H9 (cell line): ENCODE data around the gene YIPF1. TPM values are rescaled to one million over a fixed set of nuclear protein-coding genes. Genes with fewer than 3 reads are reported as not detected.

Source experiments
- DNase-seq: peaks from one replicate; pipeline ENCODE4 v3.0.0-alpha.2; 2017
- H2AFZ ChIP-seq: one replicate; pipeline ENCODE4 v1.6.1; 2013; ENCODE audit warnings: mild to moderate bottlenecking, low read length, control low read depth, moderate library complexity
- H2AK5ac ChIP-seq: 2 replicates; pipeline ENCODE4 v1.6.1; 2013; ENCODE audit warnings: low read length, control low read depth, mixed read lengths; ENCODE audit not compliant: insufficient read length
- H2BK120ac ChIP-seq: one replicate; pipeline ENCODE4 v1.6.1; 2013; ENCODE audit warnings: low read depth, mild to moderate bottlenecking, low read length, control low read depth, inconsistent platforms; ENCODE audit not compliant: poor library complexity, severe bottlenecking
- H2BK12ac ChIP-seq: 2 replicates; pipeline ENCODE4 v1.6.1; 2013; ENCODE audit warnings: low read length, control low read depth, mixed read lengths, low read depth; ENCODE audit not compliant: insufficient read length
- H2BK15ac ChIP-seq: 2 replicates; pipeline ENCODE4 v1.6.1; 2013; ENCODE audit warnings: low read depth, low read length, control low read depth
- H2BK20ac ChIP-seq: one replicate; pipeline ENCODE4 v1.6.1; 2013; ENCODE audit warnings: low read depth, mild to moderate bottlenecking, low read length, control low read depth, inconsistent platforms; ENCODE audit not compliant: poor library complexity, severe bottlenecking
- H2BK5ac ChIP-seq: 2 replicates; pipeline ENCODE4 v1.6.1; 2013; ENCODE audit warnings: low read length, control low read depth, mixed read lengths; ENCODE audit not compliant: insufficient read length
- H3K14ac ChIP-seq: 2 replicates; pipeline ENCODE4 v1.6.1; 2013; ENCODE audit warnings: low read length, control low read depth; ENCODE audit not compliant: insufficient read depth
- H3K18ac ChIP-seq: 2 replicates; pipeline ENCODE4 v1.6.1; 2013; ENCODE audit warnings: low read depth, mild to moderate bottlenecking, mixed read lengths, low read length, control low read depth; ENCODE audit not compliant: insufficient read length
- H3K23ac ChIP-seq: 2 replicates; pipeline ENCODE4 v1.6.1; 2013; ENCODE audit warnings: low read length, control low read depth, mixed read lengths, low read depth; ENCODE audit not compliant: insufficient read length
- H3K23me2 ChIP-seq: 2 replicates; pipeline ENCODE4 v1.6.1; 2013; ENCODE audit warnings: low read depth, mild to moderate bottlenecking, mixed read lengths, low read length, control low read depth; ENCODE audit not compliant: insufficient read length, poor library complexity, severe bottlenecking
- H3K27ac ChIP-seq: 2 replicates; pipeline ENCODE4 v1.5.1; 2013; ENCODE audit warnings: low read length, control low read depth, mixed read lengths, low read depth; ENCODE audit not compliant: insufficient read length
- H3K27me3 ChIP-seq: 2 replicates; pipeline ENCODE4 v1.6.1; 2013; ENCODE audit warnings: low read length, control low read depth, inconsistent platforms; ENCODE audit not compliant: insufficient read depth
- H3K4ac ChIP-seq: 2 replicates; pipeline ENCODE4 v1.6.1; 2013; ENCODE audit warnings: low read depth, mild to moderate bottlenecking, control low read depth, inconsistent platforms, low read length, moderate library complexity
- H3K4me1 ChIP-seq: 2 replicates; pipeline ENCODE4 v1.6.1; 2013; ENCODE audit warnings: low read length, control low read depth, inconsistent platforms; ENCODE audit not compliant: insufficient read depth
- H3K4me2 ChIP-seq: 2 replicates; pipeline ENCODE4 v1.6.1; 2013; ENCODE audit warnings: low read length, control low read depth, mixed read lengths; ENCODE audit not compliant: insufficient read length, insufficient read depth
- H3K56ac ChIP-seq: 2 replicates; pipeline ENCODE4 v1.6.1; 2013; ENCODE audit warnings: low read depth, mild to moderate bottlenecking, mixed read lengths, low read length, control low read depth; ENCODE audit not compliant: insufficient read length
- H3K79me1 ChIP-seq: 2 replicates; pipeline ENCODE4 v1.6.1; 2013; ENCODE audit warnings: low read depth, mild to moderate bottlenecking, moderate library complexity, low read length, control low read depth, inconsistent platforms; ENCODE audit not compliant: insufficient read depth, poor library complexity, severe bottlenecking
- H3K79me2 ChIP-seq: 2 replicates; pipeline ENCODE4 v1.6.1; 2013; ENCODE audit warnings: low read length, control low read depth, inconsistent platforms; ENCODE audit not compliant: insufficient read depth
- H3K9ac ChIP-seq: 2 replicates; pipeline ENCODE4 v1.6.1; 2013; ENCODE audit warnings: low read length, control low read depth, mixed read lengths; ENCODE audit not compliant: insufficient read length; ENCODE audit errors: extremely low read depth
- H3K9me3 ChIP-seq: one replicate; pipeline ENCODE4 v1.6.1; 2013; ENCODE audit warnings: low read depth, low read length, inconsistent platforms; ENCODE audit not compliant: control insufficient read depth
- H3T11ph ChIP-seq: one replicate; pipeline ENCODE4 v1.6.1; 2013; ENCODE audit warnings: mild to moderate bottlenecking, low read length, control low read depth, inconsistent platforms
- H4K20me1 ChIP-seq: one replicate; pipeline ENCODE4 v1.6.1; 2013; ENCODE audit not compliant: control insufficient read depth, insufficient read length, insufficient read depth
- H4K5ac ChIP-seq: 2 replicates; pipeline ENCODE4 v1.6.1; 2013; ENCODE audit warnings: low read depth, mild to moderate bottlenecking, mixed read lengths, low read length, control low read depth; ENCODE audit not compliant: insufficient read length
- H4K8ac ChIP-seq: replicated peaks from 2 replicates; pipeline ENCODE4 v1.6.1; 2013; ENCODE audit warnings: low read length, control low read depth, mixed read lengths, low read depth; ENCODE audit not compliant: insufficient read length
- H4K91ac ChIP-seq: 2 replicates; pipeline ENCODE4 v1.6.1; 2013; ENCODE audit warnings: low read depth, mild to moderate bottlenecking, moderate library complexity, mixed read lengths, low read length, control low read depth; ENCODE audit not compliant: insufficient read length
- H3K27ac Mint-ChIP-seq, 3 experiments: 2 replicates in 2 of 3; 3 replicates in 1 of 3; pipeline ENCODE4 v1.8.0; 2020 to 2021; ENCODE audit warnings: mixed read lengths in 3 of 3, mild to moderate bottlenecking in 1 of 3, moderate library complexity in 1 of 3
- H3K27me3 Mint-ChIP-seq: 2 replicates; pipeline ENCODE4 v1.8.0; 2021; ENCODE audit warnings: low read depth, mild to moderate bottlenecking, moderate library complexity, mixed read lengths
- H3K36me3 Mint-ChIP-seq, 3 experiments: 2 replicates in 2 of 3; 3 replicates in 1 of 3; pipeline ENCODE4 v1.8.0; 2020 to 2021; ENCODE audit warnings: low read depth in 3 of 3, mixed read lengths in 3 of 3; ENCODE audit not compliant: insufficient read depth in 1 of 3
- H3K4me1 Mint-ChIP-seq, 2 experiments: 2 replicates each; pipeline ENCODE4 v1.8.0; 2020; ENCODE audit warnings: mixed read lengths in 2 of 2
- H3K4me3 Mint-ChIP-seq, 2 experiments: 2 replicates in 1 of 2; 3 replicates in 1 of 2; pipeline ENCODE4 v1.8.0; 2020 to 2021; ENCODE audit warnings: mild to moderate bottlenecking in 2 of 2, mixed read lengths in 2 of 2, moderate library complexity in 1 of 2
- H3K9me3 Mint-ChIP-seq, 2 experiments: 2 replicates in 1 of 2; 3 replicates in 1 of 2; pipeline ENCODE4 v1.8.0; 2020; ENCODE audit warnings: mild to moderate bottlenecking in 2 of 2, mixed read lengths in 2 of 2, moderate library complexity in 1 of 2
- CTCF ChIP-seq: fragments of 200-600 bp; sonication (generic); conservative IDR thresholded peaks from 3 replicates; pipeline ENCODE4 v1.8.0; 2021; ENCODE audit warnings: antibody characterized with exemption, mild to moderate bottlenecking
- WGBS: extraction: QIAGEN DNeasy Blood & Tissue Kit; methylation state at CpG from one replicate; pipeline ENCODE4 v1.1.7; 2013; ENCODE audit warnings: missing lambda C conversion rate, low lambda C conversion rate, mixed read lengths; ENCODE audit not compliant: insufficient read length; ENCODE audit errors: extremely low coverage; 5-methylcytosine and 5-hydroxymethylcytosine counted together
- long read RNA-seq: library from polyadenylated mRNA; unstranded; transcript quantifications from one replicate; pipeline ENCODE4 v2.0.0, GENCODE V29; 2020
- total RNA-seq: library from RNA; stranded (reverse); gene quantifications from 2 replicates; pipeline ENCODE4 v1.2.1, GENCODE V29; 2021

Gene YIPF1
- 29.1 and 33.1 TPM in 2 replicates for total RNA-seq
- long read RNA-seq, transcript YIPF1-201 (11 exons, 1,858 nt): minor isoform, 32 of 252 reads
- long read RNA-seq, transcript YIPF1-203 (11 exons, 1,602 nt): major isoform, 74 of 252 reads
- long read RNA-seq, partial matches to known transcripts: 10 of 252 reads
- long read RNA-seq, other reads (novel, unspliced or antisense): 136 of 252 reads

GRCh38 chr1:53889304-53890298 is at the start of gene YIPF1:
TSS of gene YIPF1 (minus strand) at chr1:53889797. CDS start at chr1:53888937, 860 bp downstream.
- peak within 1 kb of the TSS; percentile 56 to 87 (median 75); a peak in 6 of 7 replicates for H3K27ac Mint-ChIP-seq
- Histone ChIP-seq H3T11ph (no peak within 1 kb of the TSS), H2AK5ac (no peak within 1 kb of the TSS), H2BK120ac (no peak within 1 kb of the TSS), H3K56ac (no peak within 1 kb of the TSS), H3K27ac (no peak within 1 kb of the TSS), H4K5ac (no peak within 1 kb of the TSS), H2BK5ac (no peak within 1 kb of the TSS), H3K23me2 (no peaks in the 10 kb centered on the region), H4K20me1 (no peaks in the 10 kb centered on the region), H2BK20ac (no peak within 1 kb of the TSS), H3K18ac (peak within 1 kb of the TSS; percentile 2), H2BK12ac (no peak within 1 kb of the TSS), H3K9ac (peak within 1 kb of the TSS; percentile 45), H4K8ac (no peak within 1 kb of the TSS), H3K23ac (no peak within 1 kb of the TSS), H3K4me1 (no peaks in the 10 kb centered on the region; the same call in 1 of the 2 replicates), H2AFZ (peak within 1 kb of the TSS; percentile 43), H4K91ac (no peak within 1 kb of the TSS), H3K14ac (peak within 1 kb of the TSS; percentile 33), H3K79me2 (no peaks in the 10 kb centered on the region), H3K27me3 (no peaks in the 10 kb centered on the region), H3K4ac (no peak within 1 kb of the TSS), H3K79me1 (no peaks in the 10 kb centered on the region), H2BK15ac (no peak within 1 kb of the TSS), H3K9me3 (no peaks in the 10 kb centered on the region), H3K4me2 (peak within 1 kb of the TSS; percentile 74)
- H3K4me3 Mint-ChIP-seq: peak within 1 kb of the TSS; percentile 93 to 95
- peak; percentile 93 for DNase-seq
- peaks cover 12 to 19% of the 10 kb centered on the region in 2 experiments for H3K4me1 Mint-ChIP-seq
- H3K36me3 Mint-ChIP-seq: peaks cover 0 to 16% (median 4%) of the 10 kb centered on the region in 3 experiments; a peak in 3 of 7 replicates
- H3K9me3 Mint-ChIP-seq: no peaks in the 10 kb centered on the region
- TF ChIP-seq CTCF: no peak
- H3K27me3 Mint-ChIP-seq: peaks cover 3% of the 10 kb centered on the region
- WGBS: no CpG with 5 or more reads among the region's 62 CpGs
